ENCODE data around the gene MTIF3.

DNA sequence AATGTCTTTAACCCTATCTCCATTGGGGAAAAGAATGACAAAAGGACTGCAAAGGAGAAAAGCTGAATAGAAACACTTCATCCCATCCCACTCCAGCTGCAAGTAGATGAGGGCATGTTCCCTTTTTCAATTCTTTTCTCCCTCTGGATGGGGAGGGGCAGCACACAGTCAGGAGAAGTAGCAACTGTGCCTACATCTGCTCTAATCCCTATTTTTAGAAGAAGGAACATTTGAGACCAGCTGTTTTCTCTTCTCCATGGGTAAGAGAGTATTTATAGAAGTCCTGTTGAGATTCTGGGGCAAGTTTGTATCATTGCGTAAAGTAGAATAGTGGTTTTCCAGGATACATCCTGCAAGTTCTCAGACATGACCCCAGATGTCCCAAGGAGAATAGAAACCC lies 35.2 kb downstream of the MTIF3 start:
- TF ChIP-seq TCF7L2 (IDR thresholded peaks at IDR 0.05; ENCODE audit: low read depth, low read length) (no peak), CTCF (IDR thresholded peaks at IDR 0.05) (no peak), POLR2AphosphoS5 (IDR thresholded peaks at IDR 0.05; ENCODE audit: low read depth, low read length) (no peak), SIN3A (IDR thresholded peaks at IDR 0.05; ENCODE audit: borderline replicate concordance, insufficient read depth, low read depth, low read length) (no peak)
- TF ChIP-seq, protein P1, sequence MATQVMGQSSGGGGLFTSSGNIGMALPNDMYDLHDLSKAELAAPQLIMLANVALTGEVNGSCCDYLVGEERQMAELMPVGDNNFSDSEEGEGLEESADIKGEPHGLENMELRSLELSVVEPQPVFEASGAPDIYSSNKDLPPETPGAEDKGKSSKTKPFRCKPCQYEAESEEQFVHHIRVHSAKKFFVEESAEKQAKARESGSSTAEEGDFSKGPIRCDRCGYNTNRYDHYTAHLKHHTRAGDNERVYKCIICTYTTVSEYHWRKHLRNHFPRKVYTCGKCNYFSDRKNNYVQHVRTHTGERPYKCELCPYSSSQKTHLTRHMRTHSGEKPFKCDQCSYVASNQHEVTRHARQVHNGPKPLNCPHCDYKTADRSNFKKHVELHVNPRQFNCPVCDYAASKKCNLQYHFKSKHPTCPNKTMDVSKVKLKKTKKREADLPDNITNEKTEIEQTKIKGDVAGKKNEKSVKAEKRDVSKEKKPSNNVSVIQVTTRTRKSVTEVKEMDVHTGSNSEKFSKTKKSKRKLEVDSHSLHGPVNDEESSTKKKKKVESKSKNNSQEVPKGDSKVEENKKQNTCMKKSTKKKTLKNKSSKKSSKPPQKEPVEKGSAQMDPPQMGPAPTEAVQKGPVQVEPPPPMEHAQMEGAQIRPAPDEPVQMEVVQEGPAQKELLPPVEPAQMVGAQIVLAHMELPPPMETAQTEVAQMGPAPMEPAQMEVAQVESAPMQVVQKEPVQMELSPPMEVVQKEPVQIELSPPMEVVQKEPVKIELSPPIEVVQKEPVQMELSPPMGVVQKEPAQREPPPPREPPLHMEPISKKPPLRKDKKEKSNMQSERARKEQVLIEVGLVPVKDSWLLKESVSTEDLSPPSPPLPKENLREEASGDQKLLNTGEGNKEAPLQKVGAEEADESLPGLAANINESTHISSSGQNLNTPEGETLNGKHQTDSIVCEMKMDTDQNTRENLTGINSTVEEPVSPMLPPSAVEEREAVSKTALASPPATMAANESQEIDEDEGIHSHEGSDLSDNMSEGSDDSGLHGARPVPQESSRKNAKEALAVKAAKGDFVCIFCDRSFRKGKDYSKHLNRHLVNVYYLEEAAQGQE (IDR thresholded peaks at IDR 0.05; ENCODE audit: insufficient read depth in 1 of 2, low read depth in 2 of 2, low read length in 1 of 2) = no peak

Data from Panc1 (cell line).